Activated CD4-positive, CD25-positive, alpha-beta regulatory T cell (primary cell): ENCODE results near the gene ZBED4.

Experiments used
- DNase-seq, 4 experiments: peaks; one replicate each; lab custom pipeline; 2025; lab: John Stamatoyannopoulos, UW

Gene ZBED4

GRCh38 chr22:49922484-49922883 lies 68.8 kb downstream of the ZBED4 start:
- DNase-seq = no peak

GRCh38 chr22:49922926-49923325 lies 69.3 kb downstream of the ZBED4 start:
- DNase-seq = no peak

DNA sequence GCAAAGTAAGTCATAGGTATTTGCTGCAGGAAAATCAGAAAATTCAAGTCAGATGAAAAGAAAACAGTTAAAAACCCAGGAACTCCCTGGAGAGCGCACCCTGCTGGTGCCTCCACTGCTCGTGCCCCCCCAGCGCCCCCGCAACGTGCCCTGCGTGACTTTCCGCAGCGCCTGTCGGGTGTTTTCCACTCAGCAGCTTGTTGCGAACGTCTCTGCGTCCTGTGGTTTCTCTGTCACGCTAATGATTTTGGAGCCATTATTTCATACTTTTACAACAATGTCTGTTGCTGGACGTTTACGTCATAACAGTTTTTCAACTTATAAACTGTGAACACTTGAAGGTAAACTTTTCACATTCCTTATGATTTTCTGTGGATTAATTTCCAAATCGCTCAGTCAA lies 69.8 kb downstream of the ZBED4 start:
- DNase-seq = no peak

- DNase-seq = no peak
Measured at GRCh38 chr22:49924113-49924833, 70.6 kb downstream of the ZBED4 start.

GRCh38 chr22:49925525-49926128 lies 72.0 kb downstream of the ZBED4 start:
- DNase-seq = peak in 3 of 4 experiments; percentile 41 to 52 (median 49)

DNA sequence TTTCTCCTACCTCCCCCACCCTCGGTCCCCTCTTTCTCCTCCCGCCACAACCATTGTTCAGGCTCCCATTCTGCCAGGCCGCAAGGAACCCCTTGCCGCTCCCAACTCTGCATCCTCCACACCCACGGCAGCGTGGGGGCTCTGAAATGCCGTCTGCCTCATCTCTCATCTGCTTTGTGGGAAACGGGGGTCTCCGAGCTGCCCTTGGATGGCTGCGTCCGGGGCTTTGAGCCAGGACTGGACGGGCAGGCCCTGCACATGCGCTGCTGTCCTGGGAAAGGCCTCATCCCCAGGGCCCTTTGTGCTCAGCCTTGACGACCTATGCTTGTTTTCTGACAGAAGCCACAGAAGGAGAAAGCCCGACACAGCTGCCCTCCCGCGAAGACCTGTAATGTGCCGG lies 73.3 kb downstream of the ZBED4 start:
- no peak for DNase-seq

DNA sequence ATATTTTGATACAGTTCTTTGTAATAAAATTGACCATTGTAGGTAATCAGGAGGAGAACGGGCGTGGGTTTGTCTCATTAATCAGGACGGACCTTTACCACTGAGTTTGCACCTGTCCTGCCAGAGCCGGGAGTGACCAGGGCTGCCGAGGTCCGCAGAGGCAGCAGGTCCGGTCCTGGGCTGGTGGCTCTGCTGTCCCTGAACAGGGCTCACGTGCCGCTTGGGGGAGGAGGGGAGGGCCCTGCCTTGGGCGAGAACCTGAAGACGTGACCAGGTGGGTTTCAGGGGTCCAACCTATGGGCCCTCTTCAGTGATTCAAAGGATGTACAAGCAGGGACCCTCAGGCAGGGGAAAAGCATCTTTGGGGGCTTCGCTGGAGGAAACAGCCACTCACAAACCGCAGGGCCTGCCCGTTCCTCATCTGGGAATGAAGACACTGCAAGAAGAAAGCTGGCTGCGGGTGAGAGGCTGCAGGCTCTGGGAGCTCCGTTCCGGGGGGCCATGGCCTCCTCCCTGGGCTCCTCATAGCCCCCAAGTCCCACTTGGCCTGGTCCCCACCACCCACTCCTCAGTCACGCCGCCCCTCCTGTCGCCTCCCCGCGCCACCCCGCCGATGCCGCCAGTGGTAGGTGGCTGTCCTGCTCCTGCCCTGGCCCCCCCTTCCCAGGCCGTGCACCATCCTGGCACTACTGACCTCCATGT lies 74.0 kb downstream of the ZBED4 start:
- no peak for DNase-seq

DNA sequence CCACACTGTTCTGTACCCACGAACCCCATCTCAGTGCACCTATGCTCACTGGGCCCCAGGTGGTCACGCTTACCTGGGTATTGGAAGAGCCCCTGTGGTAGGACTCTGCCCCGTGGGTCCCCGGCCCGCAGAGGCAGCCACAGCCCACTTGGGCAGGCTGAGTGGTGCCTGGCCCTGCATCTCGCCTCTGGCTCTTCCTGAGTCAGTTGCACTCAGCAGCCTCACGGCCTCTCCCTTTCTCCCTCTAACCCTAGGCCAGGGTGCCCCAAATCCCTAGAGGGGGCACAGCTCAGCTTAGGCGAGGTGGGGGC lies 74.5 kb downstream of the ZBED4 start:
- DNase-seq = no peak

DNA sequence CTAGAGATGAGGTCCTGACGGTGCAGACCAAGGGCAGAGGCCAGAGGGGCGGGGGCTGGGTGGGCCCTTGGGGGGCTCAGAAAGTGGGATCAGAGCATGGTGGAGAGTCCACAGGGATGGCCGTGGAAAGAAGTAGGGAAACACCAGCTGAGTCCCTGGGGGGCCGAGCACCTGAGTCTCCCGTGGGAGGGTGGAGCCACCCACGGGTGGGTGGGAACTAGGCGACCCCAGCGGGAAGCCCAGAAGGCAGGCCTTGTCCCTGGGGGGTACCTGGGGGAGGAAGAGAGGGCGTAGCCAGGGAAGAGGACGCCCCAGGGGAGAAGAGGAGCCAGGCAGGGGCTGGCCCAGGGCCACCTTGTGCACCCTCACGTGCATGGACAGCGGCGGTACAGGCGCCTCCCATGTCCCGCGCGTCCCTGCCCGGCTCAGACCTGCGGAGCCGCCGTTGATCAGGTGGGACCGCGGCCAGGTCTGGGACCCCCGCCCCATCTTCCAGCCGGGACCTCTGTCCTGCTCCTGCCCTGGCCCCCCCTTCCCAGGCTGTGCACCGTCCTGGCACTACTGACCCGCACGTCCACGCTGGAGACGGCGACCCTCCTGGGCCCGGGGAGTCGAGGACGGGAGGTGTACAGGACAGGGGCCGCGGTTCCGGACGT lies 75.0 kb downstream of the ZBED4 start:
- DNase-seq = no peak

DNA sequence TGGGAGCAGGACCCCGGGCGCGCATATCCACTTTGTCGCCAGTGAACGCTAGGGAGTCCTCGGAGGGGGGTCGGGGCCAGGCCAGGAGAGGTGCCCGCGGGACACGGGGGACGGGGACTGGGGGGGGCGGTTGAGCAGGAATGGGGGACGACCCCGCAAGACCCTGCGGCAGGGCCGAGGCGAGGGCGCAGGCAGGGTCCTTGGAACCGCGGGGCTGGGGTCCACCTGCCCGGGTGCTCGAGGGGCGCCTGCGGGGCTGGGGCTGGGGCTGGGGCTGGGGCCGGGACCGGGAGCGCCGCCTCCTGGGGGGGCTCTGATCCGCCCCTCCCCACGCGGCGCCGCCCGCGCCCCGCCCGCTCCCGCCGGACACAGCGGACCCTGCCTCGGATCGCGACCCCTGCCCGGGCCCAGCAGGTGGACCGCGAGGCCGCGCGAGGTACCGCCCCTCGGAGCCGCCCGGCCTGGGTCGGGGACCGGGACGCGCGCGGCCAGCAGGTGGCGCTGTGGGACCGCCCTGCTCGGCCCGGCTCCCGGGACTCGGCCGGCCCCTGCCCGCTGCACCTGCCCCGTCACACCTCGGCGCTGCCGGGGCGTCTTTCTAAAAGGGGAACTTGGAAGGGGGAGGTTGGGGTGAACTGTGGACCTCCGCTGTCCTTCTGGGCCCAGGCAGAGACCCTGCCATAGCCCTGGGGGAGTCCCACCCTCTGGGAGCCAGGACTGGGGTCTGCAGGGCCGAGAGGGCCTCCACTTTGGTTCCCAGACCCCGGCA lies 75.8 kb downstream of the ZBED4 start:
- DNase-seq = peak; percentile 64 to 75 (median 69)

GRCh38 chr22:49929994-49930575 lies 76.4 kb downstream of the ZBED4 start:
- no peak for DNase-seq

DNA sequence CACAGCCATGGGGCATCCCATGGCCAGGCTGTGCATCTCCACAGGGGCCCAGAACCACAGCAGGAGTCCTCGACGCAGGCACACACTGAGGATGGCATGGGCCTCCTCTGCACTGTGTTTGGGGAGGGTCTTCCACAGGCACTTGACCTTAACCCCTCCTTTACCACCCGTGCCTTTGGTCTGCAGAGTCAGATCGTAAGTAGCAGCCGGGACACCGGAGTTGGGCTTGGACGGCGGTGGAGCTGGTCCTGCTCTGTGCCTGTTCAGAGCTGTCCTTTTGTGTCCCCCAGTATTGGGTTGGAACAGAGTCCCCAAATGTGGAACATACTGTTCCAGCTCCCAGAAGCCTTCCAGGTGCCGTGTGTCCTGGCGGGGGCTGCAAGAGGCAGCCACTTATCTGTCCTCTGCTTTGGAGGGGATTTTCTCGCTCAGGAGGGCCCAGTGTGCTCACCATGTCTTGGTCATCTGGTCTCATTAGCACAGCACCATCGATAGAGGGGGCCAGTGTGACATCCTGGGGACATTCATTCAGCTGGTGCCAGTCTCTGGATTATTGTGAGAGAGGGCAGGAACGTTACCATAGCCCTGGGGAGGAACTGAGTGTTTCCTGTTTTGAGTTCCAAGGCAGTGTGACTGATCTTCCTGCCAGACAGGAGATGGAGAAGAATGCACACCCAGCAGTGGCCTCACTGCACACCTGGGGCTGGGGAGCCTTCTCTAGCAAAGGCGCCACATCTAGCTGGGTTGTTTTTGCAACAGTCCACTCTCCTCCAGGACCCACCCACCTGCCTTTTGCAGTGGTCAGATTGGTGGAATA lies 77.2 kb downstream of the ZBED4 start:
- DNase-seq = no peak

DNA sequence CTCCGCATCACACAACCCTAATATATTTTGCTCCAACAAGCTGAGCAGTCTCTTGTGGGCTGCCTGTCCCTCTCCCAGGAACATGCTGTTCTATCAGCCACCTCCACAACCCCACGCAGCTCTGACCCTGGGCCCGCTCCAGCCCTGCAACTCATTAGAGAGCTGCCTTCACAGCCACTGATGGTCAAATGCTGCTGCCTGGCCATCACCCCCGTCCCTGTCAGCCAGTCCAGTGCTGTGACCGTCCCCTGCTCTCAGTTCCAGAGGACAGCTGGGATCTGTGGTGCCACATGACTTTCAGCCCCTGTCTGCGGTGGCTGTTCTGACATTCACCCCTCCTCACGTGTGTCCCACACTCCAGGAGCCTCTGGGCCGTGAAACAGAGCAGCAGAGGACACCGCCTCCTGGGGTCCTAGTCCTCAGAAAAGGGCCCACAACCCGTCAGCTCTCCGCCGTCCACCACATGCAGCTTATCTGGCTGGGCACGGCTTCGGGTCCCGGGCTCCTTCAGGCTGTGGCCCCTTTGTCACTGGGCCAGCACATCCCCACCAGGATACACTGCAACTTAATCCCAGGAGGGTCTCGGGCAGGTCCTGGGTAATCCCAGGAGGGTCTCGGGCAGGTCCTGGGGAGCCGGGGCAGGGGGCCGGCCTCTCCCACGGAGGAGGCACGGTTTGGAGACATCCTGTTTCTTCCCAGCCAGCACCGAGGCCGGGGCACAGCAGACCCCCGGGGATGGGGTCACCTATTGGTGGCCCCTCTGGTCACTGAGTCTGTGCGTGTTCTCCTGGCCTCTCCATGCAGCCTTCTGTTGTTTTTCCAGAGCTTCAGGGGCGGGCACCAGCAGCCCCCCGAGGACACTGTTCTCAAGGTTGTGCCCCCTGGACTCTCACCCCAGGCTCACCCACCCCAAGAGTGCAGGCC lies 79.9 kb downstream of the ZBED4 start:
- no peak for DNase-seq

GRCh38 chr22:49934160-49934890 lies 80.7 kb downstream of the ZBED4 start:
- no peak for DNase-seq

- DNase-seq = peak; percentile 57 to 93 (median 82)
Measured at GRCh38 chr22:49934891-49935557, 81.4 kb downstream of the ZBED4 start.

DNA sequence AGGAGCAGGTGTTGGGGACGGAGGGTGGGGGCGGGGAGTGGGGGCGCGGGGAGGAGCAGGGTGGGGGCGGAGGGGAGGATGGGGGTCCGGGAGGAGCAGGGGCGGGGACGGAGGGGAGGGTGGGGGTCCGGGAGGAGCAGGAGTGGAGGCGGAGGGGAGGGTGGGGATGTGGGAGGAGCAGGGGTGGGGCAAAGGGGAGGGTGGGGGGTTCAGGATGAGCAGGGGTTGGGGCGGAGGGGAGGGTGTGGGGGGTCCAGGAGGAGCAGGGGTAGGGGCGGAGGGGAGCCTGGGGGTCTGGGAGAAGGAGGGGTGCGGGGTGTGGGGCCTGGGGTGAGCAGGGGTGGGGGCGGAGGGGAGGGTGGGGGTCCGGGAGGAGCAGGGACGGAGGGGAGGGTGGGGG lies 81.9 kb downstream of the ZBED4 start:
- peak in 2 of 4 experiments; percentile 46 to 55 for DNase-seq

- peak; percentile 85 to 90 (median 89) for DNase-seq
Measured at GRCh38 chr22:49936018-49936972, 82.7 kb downstream of the ZBED4 start.
